HG02884 (cell line): ENCODE data around the gene DDX31.
"Not testable (repeated sequence)": the region's sequence is repeated elsewhere in the genome, so short reads cannot be mapped to it uniquely, and the experiment has no call there.

Experiments used
- ATAC-seq: cut with Tn5 transposase; IDR thresholded peaks from one replicate; pipeline ENCODE4 v1.9.1; 2021; ENCODE audit warnings: mild to moderate bottlenecking, moderate library complexity; ENCODE audit not compliant: unreplicated experiment

DDX31 gene

DNA sequence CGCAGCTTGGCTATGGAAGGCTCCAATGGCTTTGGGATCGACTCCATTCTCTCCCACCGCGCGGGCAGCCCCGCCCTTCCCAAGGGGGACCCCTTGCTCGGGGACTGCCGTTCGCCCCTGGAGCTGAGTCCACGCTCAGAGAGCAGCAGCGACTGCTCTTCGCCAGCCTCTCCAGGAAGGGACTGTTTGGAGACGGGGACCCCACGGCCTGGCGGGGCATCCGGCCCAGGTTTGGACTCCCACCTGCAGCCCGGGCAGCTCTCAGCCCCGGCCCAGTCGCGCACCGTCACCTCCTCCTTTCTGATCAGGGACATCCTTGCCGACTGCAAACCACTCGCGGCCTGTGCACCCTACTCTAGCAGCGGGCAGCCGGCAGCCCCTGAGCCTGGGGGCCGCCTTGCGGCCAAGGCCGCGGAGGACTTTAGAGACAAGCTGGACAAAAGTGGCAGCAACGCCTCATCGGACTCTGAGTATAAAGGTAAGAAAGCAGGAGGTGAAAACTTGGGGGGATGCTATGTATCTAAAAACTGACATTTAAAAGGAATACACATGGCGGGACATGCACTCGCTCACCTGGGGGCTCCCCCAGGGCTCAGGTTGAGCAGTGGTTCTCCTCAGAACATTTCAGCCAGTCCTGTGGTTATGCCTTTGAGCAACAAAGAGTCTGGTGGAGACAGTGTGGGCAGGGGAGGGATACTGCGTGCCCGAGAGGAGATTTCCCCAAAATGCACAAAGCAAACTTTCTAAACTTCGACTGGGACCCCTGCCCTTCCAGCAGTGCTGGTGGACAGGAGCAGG lies 86.8 kb downstream of the DDX31 start:
- ATAC-seq: no peak

- ATAC-seq: no peak
Measured at GRCh38 chr9:132582276-132582785, 87.5 kb downstream of the DDX31 start, which contains the start of gene BARHL1. TSS of gene BARHL1 (plus strand) at chr9:132582606. CDS start at chr9:132582798, 192 bp downstream.

- no peak for ATAC-seq
Measured at GRCh38 chr9:132579427-132579798, 90.4 kb downstream of the DDX31 start.

- no peak for ATAC-seq
Measured at GRCh38 chr9:132578367-132578932, 91.3 kb downstream of the DDX31 start.

DNA sequence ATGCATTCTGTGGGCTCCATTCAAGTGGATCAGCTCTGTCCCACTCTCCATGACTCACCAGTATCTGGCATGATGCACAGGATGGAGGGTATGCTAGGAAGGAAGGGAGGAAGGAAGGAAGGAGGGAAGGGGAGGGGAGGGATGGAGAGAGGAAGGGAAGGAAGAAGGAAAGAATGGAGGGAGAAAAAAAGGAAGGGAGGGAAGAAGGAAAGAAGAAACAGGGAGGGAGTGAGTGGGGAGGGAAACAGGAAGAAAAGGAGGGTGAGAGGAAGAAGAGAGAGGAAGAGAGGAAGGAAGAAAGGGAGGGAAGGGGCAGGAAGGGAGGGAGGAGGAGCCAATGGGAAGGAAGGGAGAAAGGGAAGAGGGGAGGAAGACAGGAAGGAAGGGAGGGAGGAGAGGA lies 92.7 kb downstream of the DDX31 start:
- ATAC-seq: no peak

DNA sequence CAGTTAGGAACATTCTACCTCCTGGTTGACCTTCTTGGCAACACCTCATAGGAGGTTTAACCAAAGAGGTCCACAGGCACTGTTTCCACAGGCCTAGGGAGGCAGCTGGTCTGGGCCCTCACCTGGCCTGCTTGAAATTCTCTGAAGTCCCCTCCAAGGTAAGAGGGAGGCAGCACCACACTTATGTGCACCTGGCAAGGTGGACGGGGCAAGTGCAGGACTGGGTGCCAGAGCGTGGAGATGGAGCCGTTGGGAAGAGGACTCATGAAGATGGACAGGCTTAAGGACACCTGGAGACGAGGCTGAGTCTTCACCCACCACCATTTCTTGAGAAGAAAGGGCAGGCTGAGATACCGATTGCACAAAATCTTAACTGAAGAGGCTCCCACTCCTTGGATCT lies 94.0 kb downstream of the DDX31 start:
- no peak for ATAC-seq

GRCh38 chr9:132575005-132575609 lies 94.7 kb downstream of the DDX31 start:
- ATAC-seq: no peak

- ATAC-seq: no peak
Measured at GRCh38 chr9:132572921-132573320, 96.9 kb downstream of the DDX31 start.

GRCh38 chr9:132571806-132572600 lies 97.8 kb downstream of the DDX31 start:
- ATAC-seq: no peak

DNA sequence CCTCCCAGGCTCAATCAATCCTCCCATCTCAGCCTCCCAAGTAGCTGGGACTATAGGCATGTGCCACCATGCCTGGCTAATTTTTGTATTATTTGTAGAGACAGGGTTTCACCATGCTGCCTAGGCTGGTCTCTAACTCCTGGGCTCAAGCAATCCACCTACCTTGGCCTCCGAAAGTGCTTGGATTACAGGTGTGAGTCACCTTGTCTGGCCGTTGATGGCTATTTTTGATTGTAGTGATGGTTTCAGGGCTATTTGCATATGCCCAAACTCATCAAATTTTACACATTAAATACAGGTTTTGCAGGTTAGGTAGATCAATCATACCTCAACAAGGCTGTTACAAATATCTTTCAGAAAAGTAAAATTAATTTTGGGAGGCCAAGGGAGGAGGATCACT lies 101.0 kb downstream of the DDX31 start:
- ATAC-seq: not testable (repeated sequence)

DNA sequence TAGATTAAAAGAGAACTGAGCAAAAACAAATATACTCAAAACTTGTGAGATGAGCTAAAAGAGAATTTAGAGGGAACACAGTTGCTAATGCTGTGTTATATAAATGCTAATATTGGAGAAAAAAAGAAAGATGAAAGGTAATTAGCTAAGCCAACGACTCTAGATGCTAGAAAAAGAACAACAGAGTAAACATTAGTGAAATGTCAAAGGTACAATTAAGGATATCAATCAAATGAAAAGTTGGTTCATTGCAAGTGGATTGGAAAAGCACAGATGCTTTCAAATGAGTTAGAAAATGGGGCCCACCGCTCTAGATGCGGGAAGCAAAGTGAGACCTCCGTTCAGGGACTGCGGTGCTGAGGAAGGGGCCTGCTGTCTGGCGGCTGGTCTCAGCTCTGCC lies 105.3 kb downstream of the DDX31 start:
- no peak for ATAC-seq

- no peak for ATAC-seq
Measured at GRCh38 chr9:132562306-132562573, 107.5 kb downstream of the DDX31 start.

DNA sequence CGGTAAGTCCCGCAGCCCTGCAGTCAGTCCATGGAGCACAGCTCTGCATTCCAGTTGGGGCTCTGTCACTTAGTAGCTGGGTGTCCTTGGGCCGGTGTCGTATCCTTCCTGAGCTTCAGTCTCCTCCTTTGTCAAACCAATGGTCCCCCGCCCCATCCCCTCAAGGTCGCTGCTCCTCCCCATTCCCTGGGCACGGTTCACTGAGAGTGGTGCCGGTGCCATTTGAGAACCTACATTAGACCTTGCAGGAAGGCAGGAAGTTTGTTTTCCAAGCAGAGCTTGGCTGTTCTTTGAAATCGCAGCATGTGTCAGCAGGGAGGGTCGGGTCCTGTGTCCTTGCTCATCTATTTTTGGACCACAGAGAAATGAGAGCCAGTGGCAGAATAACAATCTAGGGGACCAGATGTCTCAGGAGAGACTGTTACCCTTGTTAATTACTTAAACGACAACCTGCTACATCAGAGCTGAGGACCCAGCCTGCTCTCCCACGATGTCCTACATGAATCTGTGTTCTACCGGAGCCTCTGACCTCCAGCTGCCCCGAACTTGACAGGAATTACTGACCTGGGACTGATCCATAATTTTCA lies 109.1 kb downstream of the DDX31 start:
- no peak for ATAC-seq

DNA sequence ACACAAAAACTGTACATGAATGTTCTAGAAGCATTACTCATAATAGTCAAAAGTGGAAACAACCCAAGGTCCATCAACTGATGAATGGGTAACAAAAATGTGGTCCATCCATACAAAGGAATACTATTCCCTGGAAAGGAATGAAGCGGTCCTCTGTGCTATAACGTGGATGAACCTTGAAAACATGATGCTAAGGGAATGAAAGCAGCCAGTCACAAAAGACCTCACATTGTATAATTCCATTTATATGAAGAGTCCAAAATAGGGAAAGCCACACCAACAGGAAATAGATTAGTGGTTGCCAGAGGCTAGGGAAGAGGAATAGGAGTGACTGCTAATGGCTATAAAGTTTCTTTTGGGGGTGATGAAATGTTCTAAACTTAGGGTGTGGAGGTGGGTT lies 110.1 kb downstream of the DDX31 start:
- no peak for ATAC-seq

GRCh38 chr9:132557159-132557558 lies 112.6 kb downstream of the DDX31 start:
- ATAC-seq: no peak

- no peak for ATAC-seq
Measured at GRCh38 chr9:132556714-132557113, 113.1 kb downstream of the DDX31 start.

DNA sequence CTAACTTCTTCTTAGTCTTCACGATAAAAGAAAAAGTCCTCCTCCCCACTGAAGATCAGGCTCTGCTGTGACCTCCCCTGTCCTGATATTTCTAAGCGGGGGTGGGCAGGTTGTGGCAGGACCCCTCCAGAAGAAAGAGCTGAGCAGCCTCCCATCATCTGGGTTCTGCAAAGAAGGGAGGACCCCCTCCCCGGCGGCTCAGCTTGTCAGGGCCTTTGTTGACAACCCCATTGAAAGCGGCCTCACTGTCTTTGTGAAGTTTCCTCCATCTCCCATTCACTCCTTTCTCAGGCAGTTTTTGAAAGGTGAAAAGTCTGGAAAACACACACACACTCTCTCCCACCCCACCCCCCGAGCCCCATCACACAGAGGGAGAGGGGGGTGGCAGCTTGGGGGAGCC lies 113.5 kb downstream of the DDX31 start:
- no peak for ATAC-seq

DNA sequence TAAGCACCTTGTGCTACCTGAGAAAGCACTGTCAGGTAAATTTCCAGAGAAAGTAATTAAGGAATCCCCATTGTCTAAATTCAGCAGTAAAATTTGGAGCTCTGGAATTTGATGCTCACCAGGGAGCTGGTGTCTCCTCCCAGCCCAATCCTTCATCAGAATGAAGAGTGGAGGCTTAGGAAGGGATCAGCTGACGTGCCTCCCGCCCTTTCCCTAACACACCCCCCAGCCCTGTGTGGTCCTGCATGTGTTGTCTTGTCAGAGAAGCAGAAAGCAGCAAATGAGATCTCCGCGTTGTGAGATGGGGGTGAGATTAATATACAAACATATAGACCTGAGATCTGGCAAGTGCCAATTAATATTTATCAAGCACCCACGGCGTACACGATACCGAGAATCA lies 114.3 kb downstream of the DDX31 start:
- ATAC-seq: no peak

DNA sequence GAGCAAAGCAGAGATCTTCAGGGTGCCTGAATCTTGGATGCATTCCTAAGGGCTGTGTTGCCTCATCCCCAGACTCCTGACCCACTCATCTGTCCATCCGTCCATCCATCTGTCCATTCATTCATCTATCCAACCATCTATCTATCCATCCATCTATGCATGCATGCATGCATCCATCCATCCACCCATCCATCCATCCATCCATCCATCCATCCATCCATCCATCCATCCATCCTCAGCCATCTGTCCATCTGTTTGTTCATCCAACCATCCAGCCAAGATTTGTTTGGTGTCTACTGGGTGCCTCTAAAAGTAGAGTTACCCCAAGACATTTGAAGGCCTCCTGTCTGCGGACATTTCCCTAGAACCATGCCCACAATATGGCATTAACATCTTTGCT lies 115.0 kb downstream of the DDX31 start:
- no peak for ATAC-seq

- ATAC-seq: no peak
Measured at GRCh38 chr9:132552041-132552440, 117.7 kb downstream of the DDX31 start.

GRCh38 chr9:132551556-132551955 lies 118.2 kb downstream of the DDX31 start:
- ATAC-seq: no peak
